ENCODE data around the gene ALG9. TPM values are rescaled to one million over a fixed set of nuclear protein-coding genes. Genes with fewer than 3 reads are reported as not detected.
"Not testable (repeated sequence)": the region's sequence is repeated elsewhere in the genome, so short reads cannot be mapped to it uniquely, and the experiment has no call there.

Gene ALG9
- total RNA-seq, 1 experiment from 2014 or later: 19.7 TPM

- TF ChIP-seq ERG (CRISPR knock-in tag; IDR thresholded peaks at IDR 0.05): no peak
- no peak for TF ChIP-seq E2F4 (CRISPR knock-in tag; IDR thresholded peaks at IDR 0.05; ENCODE audit: borderline replicate concordance, low read depth)
- no peak for TF ChIP-seq ZNF423 (CRISPR knock-in tag; IDR thresholded peaks at IDR 0.05)
- TF ChIP-seq IRF1 (CRISPR knock-in tag; IDR thresholded peaks at IDR 0.05): no peak
- no peak for TF ChIP-seq GRHL2 (CRISPR knock-in tag; IDR thresholded peaks at IDR 0.05; ENCODE audit: insufficient replicate concordance, severe bottlenecking)
These were observed 14.7 kb upstream of the ALG9 start (continued) for GRCh38 chr11:111886032-111886431.

DNA sequence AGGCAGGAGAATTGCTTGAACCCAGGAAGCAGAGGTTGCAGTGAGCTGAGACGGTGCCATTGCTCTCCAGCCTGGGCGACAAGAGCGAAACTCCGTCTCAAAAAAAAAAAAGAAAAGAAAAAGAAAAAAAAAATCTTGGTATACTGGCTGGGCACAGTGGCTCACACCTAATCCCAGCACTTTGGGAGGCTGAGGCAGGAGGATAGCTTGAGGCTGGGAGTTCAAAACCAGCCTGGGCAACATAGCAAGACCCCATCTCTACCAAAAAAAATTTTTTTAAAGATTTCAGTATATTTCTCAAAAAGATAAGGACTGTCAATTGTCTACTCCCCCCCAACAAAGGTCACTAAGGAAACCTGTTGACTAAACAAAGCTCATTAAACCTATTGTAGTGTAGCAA lies 13.7 kb upstream of the ALG9 start:
- H3K27me3 Mint-ChIP-seq (ENCODE audit: low read depth); H3K4me1 Mint-ChIP-seq; H3K36me3 Mint-ChIP-seq; H3K4me3 Mint-ChIP-seq; DNase-seq (ENCODE audit: low spot score); H3K9me3 Mint-ChIP-seq; H3K27ac Mint-ChIP-seq; ATAC-seq: not testable (repeated sequence)
- ChIA-PET POLR2A (interaction anchor here (0.9 kb wide), 1 partner anchor 92 kb away, joined by 6 read pairs; no protein-coding TSS in a partner anchor), CTCF (interaction anchor here (1.0 kb wide), 1 partner anchor 98 kb away, joined by 3 read pairs; no protein-coding TSS in a partner anchor)

DNA sequence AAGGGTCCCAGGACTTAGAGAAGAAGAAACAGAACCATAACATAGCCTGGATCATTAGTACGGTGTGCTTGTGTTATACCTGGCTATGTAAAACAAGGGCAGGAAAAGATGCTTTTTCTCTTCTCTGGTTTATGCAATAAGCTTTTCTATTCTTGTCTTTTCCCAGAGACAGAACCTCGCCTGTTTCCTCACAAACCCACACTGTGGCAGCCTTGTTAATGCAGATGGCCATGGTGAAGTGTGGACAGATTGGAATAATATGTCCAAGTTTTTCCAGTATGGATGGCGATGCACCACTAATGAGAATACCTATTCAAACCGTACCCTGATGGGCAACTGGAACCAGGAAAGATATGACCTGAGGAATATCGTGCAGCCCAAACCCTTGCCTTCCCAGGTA lies 10.8 kb upstream of the ALG9 start:
- no peak overlapping the region for H3K27ac Mint-ChIP-seq
- no peaks in the 10 kb centered on the region for H3K36me3 Mint-ChIP-seq
- H3K4me1 Mint-ChIP-seq: peaks cover 6% of the 10 kb centered on the region
- ChIA-PET CTCF (interaction anchor here (2.7 kb wide), 1 partner anchor 11 kb away, joined by 8 read pairs; the partner anchor contains the start of gene ALG9), POLR2A (no interaction called here)
- ATAC-seq (no peak), DNase-seq (ENCODE audit: low spot score) (no peak)
- no peaks in the 10 kb centered on the region for H3K9me3 Mint-ChIP-seq
- peaks cover 2% of the 10 kb centered on the region; the same call in 1 of the 2 replicates for H3K27me3 Mint-ChIP-seq (ENCODE audit: low read depth)
- no peak overlapping the region for H3K4me3 Mint-ChIP-seq
- no peak for TF ChIP-seq ZNF423 (CRISPR knock-in tag; IDR thresholded peaks at IDR 0.05)
- TF ChIP-seq, protein P1, sequence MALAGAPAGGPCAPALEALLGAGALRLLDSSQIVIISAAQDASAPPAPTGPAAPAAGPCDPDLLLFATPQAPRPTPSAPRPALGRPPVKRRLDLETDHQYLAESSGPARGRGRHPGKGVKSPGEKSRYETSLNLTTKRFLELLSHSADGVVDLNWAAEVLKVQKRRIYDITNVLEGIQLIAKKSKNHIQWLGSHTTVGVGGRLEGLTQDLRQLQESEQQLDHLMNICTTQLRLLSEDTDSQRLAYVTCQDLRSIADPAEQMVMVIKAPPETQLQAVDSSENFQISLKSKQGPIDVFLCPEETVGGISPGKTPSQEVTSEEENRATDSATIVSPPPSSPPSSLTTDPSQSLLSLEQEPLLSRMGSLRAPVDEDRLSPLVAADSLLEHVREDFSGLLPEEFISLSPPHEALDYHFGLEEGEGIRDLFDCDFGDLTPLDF (CRISPR knock-in tag; IDR thresholded peaks at IDR 0.05): no peak
- no peak for TF ChIP-seq RORB (CRISPR knock-in tag; IDR thresholded peaks at IDR 0.05)
- TF ChIP-seq, protein P2, sequence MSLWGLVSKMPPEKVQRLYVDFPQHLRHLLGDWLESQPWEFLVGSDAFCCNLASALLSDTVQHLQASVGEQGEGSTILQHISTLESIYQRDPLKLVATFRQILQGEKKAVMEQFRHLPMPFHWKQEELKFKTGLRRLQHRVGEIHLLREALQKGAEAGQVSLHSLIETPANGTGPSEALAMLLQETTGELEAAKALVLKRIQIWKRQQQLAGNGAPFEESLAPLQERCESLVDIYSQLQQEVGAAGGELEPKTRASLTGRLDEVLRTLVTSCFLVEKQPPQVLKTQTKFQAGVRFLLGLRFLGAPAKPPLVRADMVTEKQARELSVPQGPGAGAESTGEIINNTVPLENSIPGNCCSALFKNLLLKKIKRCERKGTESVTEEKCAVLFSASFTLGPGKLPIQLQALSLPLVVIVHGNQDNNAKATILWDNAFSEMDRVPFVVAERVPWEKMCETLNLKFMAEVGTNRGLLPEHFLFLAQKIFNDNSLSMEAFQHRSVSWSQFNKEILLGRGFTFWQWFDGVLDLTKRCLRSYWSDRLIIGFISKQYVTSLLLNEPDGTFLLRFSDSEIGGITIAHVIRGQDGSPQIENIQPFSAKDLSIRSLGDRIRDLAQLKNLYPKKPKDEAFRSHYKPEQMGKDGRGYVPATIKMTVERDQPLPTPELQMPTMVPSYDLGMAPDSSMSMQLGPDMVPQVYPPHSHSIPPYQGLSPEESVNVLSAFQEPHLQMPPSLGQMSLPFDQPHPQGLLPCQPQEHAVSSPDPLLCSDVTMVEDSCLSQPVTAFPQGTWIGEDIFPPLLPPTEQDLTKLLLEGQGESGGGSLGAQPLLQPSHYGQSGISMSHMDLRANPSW (CRISPR knock-in tag; conservative IDR thresholded peaks at IDR 0.05; ENCODE audit: low read depth): no peak
- no peak for TF ChIP-seq HMGA2 (CRISPR knock-in tag; IDR thresholded peaks at IDR 0.05)
- TF ChIP-seq EMX1 (CRISPR knock-in tag; IDR thresholded peaks at IDR 0.05): no peak
- TF ChIP-seq, protein P3, sequence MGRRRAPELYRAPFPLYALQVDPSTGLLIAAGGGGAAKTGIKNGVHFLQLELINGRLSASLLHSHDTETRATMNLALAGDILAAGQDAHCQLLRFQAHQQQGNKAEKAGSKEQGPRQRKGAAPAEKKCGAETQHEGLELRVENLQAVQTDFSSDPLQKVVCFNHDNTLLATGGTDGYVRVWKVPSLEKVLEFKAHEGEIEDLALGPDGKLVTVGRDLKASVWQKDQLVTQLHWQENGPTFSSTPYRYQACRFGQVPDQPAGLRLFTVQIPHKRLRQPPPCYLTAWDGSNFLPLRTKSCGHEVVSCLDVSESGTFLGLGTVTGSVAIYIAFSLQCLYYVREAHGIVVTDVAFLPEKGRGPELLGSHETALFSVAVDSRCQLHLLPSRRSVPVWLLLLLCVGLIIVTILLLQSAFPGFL (CRISPR knock-in tag; IDR thresholded peaks at IDR 0.05; ENCODE audit: borderline replicate concordance): no peak
- TF ChIP-seq ZNF121 (CRISPR knock-in tag; IDR thresholded peaks at IDR 0.05): no peak
- TF ChIP-seq MLX (CRISPR knock-in tag; IDR thresholded peaks at IDR 0.05): no peak
- TF ChIP-seq ZBTB43 (CRISPR knock-in tag; IDR thresholded peaks at IDR 0.05): no peak
- TF ChIP-seq OVOL2 (CRISPR knock-in tag; IDR thresholded peaks at IDR 0.05; ENCODE audit: borderline replicate concordance): no peak
- TF ChIP-seq, protein P4, sequence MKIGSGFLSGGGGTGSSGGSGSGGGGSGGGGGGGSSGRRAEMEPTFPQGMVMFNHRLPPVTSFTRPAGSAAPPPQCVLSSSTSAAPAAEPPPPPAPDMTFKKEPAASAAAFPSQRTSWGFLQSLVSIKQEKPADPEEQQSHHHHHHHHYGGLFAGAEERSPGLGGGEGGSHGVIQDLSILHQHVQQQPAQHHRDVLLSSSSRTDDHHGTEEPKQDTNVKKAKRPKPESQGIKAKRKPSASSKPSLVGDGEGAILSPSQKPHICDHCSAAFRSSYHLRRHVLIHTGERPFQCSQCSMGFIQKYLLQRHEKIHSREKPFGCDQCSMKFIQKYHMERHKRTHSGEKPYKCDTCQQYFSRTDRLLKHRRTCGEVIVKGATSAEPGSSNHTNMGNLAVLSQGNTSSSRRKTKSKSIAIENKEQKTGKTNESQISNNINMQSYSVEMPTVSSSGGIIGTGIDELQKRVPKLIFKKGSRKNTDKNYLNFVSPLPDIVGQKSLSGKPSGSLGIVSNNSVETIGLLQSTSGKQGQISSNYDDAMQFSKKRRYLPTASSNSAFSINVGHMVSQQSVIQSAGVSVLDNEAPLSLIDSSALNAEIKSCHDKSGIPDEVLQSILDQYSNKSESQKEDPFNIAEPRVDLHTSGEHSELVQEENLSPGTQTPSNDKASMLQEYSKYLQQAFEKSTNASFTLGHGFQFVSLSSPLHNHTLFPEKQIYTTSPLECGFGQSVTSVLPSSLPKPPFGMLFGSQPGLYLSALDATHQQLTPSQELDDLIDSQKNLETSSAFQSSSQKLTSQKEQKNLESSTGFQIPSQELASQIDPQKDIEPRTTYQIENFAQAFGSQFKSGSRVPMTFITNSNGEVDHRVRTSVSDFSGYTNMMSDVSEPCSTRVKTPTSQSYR (CRISPR knock-in tag; IDR thresholded peaks at IDR 0.05): no peak
- no peak for TF ChIP-seq GTF2I (CRISPR knock-in tag; conservative IDR thresholded peaks at IDR 0.05)
- TF ChIP-seq ZMAT4 (CRISPR knock-in tag; IDR thresholded peaks at IDR 0.05): no peak
- TF ChIP-seq NR3C1 (CRISPR knock-in tag; conservative IDR thresholded peaks at IDR 0.05; ENCODE audit: low read depth): no peak

All from WTC11 (cell line).